Bronchial epithelial cell (primary cell): ENCODE measurements around the gene KCTD19. TPM values are rescaled to one million over a fixed set of nuclear protein-coding genes. Genes with fewer than 3 reads are reported as not detected.

Experiments used
- DNase-seq: peaks from one replicate; pipeline ENCODE4 v3.0.0-alpha.2; 2010; ENCODE audit warnings: low read depth
- FAIRE-seq: peaks from 2 replicates; lab custom pipeline; 2011; peaks lifted over from hg19 to GRCh38; lab: Jason Lieb, UNC
- H3K27me3 ChIP-seq: 2 replicates; pipeline ENCODE4 v1.5.1; 2011; ENCODE audit warnings: low read length; ENCODE audit not compliant: control insufficient read depth, insufficient read depth
- H3K36me3 ChIP-seq: 2 replicates; pipeline ENCODE4 v1.5.1; 2011; ENCODE audit warnings: low read length; ENCODE audit not compliant: control insufficient read depth, insufficient read depth
- H3K4me3 ChIP-seq: 2 replicates; pipeline ENCODE4 v1.5.1; 2011; ENCODE audit warnings: mild to moderate bottlenecking, low read depth, low read length, control low read depth
- CTCF ChIP-seq: IDR thresholded peaks from 2 replicates; pipeline ENCODE4 v1.5.1; 2011; ENCODE audit warnings: mild to moderate bottlenecking, moderate library complexity, low read length, control low read depth, inconsistent platforms; ENCODE audit not compliant: insufficient read depth, severe bottlenecking
- total RNA-seq: library from RNA; depleted of rRNA; stranded (reverse); fragments of >200 nt; gene quantifications from 2 replicates; pipeline ENCODE4 v1.2.1, GENCODE V29; 2014

Gene KCTD19
- total RNA-seq, 1 donor from 2014 or later = not detected

GRCh38 chr16:67345401-67345800, 18.9 kb upstream of the KCTD19 start:
- Histone ChIP-seq H3K36me3 (no peaks in the 10 kb centered on the region), H3K27me3 (no peaks in the 10 kb centered on the region), H3K4me3 (no peak overlapping the region)
- FAIRE-seq (no peak), DNase-seq (no peak)
- no peak for TF ChIP-seq CTCF

GRCh38 chr16:67342616-67343015, 16.1 kb upstream of the KCTD19 start:
- TF ChIP-seq CTCF = no peak
- no peak overlapping the region for H3K4me3 ChIP-seq
- no peaks in the 10 kb centered on the region for H3K36me3 ChIP-seq
- H3K27me3 ChIP-seq = no peaks in the 10 kb centered on the region
- DNase-seq (no peak), FAIRE-seq (no peak)

GRCh38 chr16:67341250-67341649, 14.7 kb upstream of the KCTD19 start:
- no peak for TF ChIP-seq CTCF
- no peak overlapping the region for H3K4me3 ChIP-seq
- FAIRE-seq = no peak
- no peaks in the 10 kb centered on the region for H3K36me3 ChIP-seq
- DNase-seq = no peak
- no peaks in the 10 kb centered on the region for H3K27me3 ChIP-seq

- TF ChIP-seq CTCF = no peak
- DNase-seq (peak; percentile 28), FAIRE-seq (no peak)
- H3K36me3 ChIP-seq = no peaks in the 10 kb centered on the region
- no peak overlapping the region for H3K4me3 ChIP-seq
- no peaks in the 10 kb centered on the region for H3K27me3 ChIP-seq
Observed at GRCh38 chr16:67339453-67339852, 12.9 kb upstream of the KCTD19 start.

- no peak overlapping the region for H3K4me3 ChIP-seq
- no peak for FAIRE-seq
Observed at GRCh38 chr16:67336648-67337047, 10.1 kb upstream of the KCTD19 start.

More at GRCh38 chr16:67336648-67337047, 10.1 kb upstream of the KCTD19 start:
- TF ChIP-seq CTCF = no peak
- Histone ChIP-seq H3K36me3 (no peaks in the 10 kb centered on the region), H3K27me3 (no peaks in the 10 kb centered on the region)
- DNase-seq = peak; percentile 73
